Measurements from ENCODE around the gene PBRM1. TPM values are rescaled to one million over a fixed set of nuclear protein-coding genes. Genes with fewer than 3 reads are reported as not detected.
"Not testable (repeated sequence)": the region's sequence is repeated elsewhere in the genome, so short reads cannot be mapped to it uniquely, and the experiment has no call there.

The PBRM1 gene
- total and polyA plus RNA-seq, 2 donors (not counting 1 experiment from before 2014, with no cell fraction given) = 37.2 to 97.3 TPM

DNA sequence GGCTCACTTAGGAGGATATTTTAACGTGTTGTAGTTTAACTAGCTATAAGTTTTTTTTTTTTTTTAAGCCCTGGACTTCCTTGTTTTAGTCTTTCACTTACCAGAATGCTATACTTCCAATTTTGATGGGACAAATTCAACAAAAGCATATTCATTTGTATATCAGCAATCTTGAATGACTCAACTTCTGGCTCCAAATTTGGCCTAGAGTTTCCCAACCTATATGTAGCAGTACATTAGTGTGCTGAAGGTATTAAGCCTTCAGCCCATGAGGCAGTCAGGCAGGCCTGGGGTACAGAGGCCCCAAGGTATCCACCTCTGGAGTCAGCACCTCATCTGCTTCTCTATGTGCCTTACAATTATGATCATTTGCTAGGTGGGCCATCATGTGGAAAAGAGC, 5.9 kb downstream of the PBRM1 start:
- Histone ChIP-seq H3K27ac (ENCODE audit: insufficient read depth, low read length) (peak overlapping the region; percentile 34), H3K4me3 (replicated peaks in 1 of 4; ENCODE audit: control extremely low read depth in 1 of 4, insufficient read depth in 1 of 4, low read depth in 3 of 4, low read length in 4 of 4) (no peak overlapping the region), H3K4me2 (ENCODE audit: extremely low read depth, insufficient read depth, low read length) (no peak overlapping the region), H3K36me3 (ENCODE audit: control insufficient read depth, insufficient read depth, low read length) (peaks cover 3% of the 10 kb centered on the region), H3K4me1 (ENCODE audit: control insufficient read depth, extremely low read depth, insufficient read depth, low read length) (peaks cover 15% of the 10 kb centered on the region), H2AFZ (ENCODE audit: low read length) (no peak overlapping the region), H3K9me3 (ENCODE audit: control insufficient read depth, insufficient read depth, low read depth, low read length) (no peaks in the 10 kb centered on the region), H3K9ac (ENCODE audit: insufficient read depth, low read length) (no peak overlapping the region), H4K20me1 (ENCODE audit: control insufficient read depth, extremely low read depth, insufficient read depth, low read length) (no peaks in the 10 kb centered on the region), H3K27me3 (ENCODE audit: control insufficient read depth, insufficient read depth, low read length) (no peaks in the 10 kb centered on the region), H3K79me2 (ENCODE audit: control insufficient read depth, insufficient read depth, low read length) (peaks cover 46% of the 10 kb centered on the region)
- TF ChIP-seq, protein P1, sequence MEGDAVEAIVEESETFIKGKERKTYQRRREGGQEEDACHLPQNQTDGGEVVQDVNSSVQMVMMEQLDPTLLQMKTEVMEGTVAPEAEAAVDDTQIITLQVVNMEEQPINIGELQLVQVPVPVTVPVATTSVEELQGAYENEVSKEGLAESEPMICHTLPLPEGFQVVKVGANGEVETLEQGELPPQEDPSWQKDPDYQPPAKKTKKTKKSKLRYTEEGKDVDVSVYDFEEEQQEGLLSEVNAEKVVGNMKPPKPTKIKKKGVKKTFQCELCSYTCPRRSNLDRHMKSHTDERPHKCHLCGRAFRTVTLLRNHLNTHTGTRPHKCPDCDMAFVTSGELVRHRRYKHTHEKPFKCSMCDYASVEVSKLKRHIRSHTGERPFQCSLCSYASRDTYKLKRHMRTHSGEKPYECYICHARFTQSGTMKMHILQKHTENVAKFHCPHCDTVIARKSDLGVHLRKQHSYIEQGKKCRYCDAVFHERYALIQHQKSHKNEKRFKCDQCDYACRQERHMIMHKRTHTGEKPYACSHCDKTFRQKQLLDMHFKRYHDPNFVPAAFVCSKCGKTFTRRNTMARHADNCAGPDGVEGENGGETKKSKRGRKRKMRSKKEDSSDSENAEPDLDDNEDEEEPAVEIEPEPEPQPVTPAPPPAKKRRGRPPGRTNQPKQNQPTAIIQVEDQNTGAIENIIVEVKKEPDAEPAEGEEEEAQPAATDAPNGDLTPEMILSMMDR (conservative IDR thresholded peaks at IDR 0.05 in 1 of 2, IDR thresholded peaks at IDR 0.05 in 1 of 2; ENCODE audit: low read depth in 1 of 2, low read length in 2 of 2) = no peak
- no peak for TF ChIP-seq EZH2 (IDR thresholded peaks at IDR 0.05; ENCODE audit: low read length, missing control alignments)
- DNase-seq (ENCODE audit: low read depth in 2 of 2) = peak in 1 of 2 donors; percentile 61

GRCh38 chr3:52679199-52679538, 6.5 kb downstream of the PBRM1 start:
- Histone ChIP-seq H3K4me2 (ENCODE audit: extremely low read depth, insufficient read depth, low read length) (no peak overlapping the region), H3K79me2 (ENCODE audit: control insufficient read depth, insufficient read depth, low read length) (peaks cover 40% of the 10 kb centered on the region), H3K9me3 (ENCODE audit: control insufficient read depth, insufficient read depth, low read depth, low read length) (no peaks in the 10 kb centered on the region), H3K27me3 (ENCODE audit: control insufficient read depth, insufficient read depth, low read length) (no peaks in the 10 kb centered on the region), H3K4me1 (ENCODE audit: control insufficient read depth, extremely low read depth, insufficient read depth, low read length) (peaks cover 15% of the 10 kb centered on the region), H3K4me3 (replicated peaks in 1 of 4; ENCODE audit: control extremely low read depth in 1 of 4, insufficient read depth in 1 of 4, low read depth in 3 of 4, low read length in 4 of 4) (no peak overlapping the region), H2AFZ (ENCODE audit: low read length) (no peak overlapping the region), H4K20me1 (ENCODE audit: control insufficient read depth, extremely low read depth, insufficient read depth, low read length) (no peaks in the 10 kb centered on the region), H3K9ac (ENCODE audit: insufficient read depth, low read length) (no peak overlapping the region), H3K36me3 (ENCODE audit: control insufficient read depth, insufficient read depth, low read length) (peaks cover 3% of the 10 kb centered on the region), H3K27ac (ENCODE audit: insufficient read depth, low read length) (peak overlapping the region; percentile 33)
- peak in 1 of 2 donors; percentile 94 for DNase-seq (ENCODE audit: low read depth in 2 of 2)
- TF ChIP-seq EZH2 (IDR thresholded peaks at IDR 0.05; ENCODE audit: low read length, missing control alignments) = no peak
- TF ChIP-seq, protein P1 (conservative IDR thresholded peaks at IDR 0.05 in 1 of 2, IDR thresholded peaks at IDR 0.05 in 1 of 2; ENCODE audit: low read depth in 1 of 2, low read length in 2 of 2) = no peak

DNA sequence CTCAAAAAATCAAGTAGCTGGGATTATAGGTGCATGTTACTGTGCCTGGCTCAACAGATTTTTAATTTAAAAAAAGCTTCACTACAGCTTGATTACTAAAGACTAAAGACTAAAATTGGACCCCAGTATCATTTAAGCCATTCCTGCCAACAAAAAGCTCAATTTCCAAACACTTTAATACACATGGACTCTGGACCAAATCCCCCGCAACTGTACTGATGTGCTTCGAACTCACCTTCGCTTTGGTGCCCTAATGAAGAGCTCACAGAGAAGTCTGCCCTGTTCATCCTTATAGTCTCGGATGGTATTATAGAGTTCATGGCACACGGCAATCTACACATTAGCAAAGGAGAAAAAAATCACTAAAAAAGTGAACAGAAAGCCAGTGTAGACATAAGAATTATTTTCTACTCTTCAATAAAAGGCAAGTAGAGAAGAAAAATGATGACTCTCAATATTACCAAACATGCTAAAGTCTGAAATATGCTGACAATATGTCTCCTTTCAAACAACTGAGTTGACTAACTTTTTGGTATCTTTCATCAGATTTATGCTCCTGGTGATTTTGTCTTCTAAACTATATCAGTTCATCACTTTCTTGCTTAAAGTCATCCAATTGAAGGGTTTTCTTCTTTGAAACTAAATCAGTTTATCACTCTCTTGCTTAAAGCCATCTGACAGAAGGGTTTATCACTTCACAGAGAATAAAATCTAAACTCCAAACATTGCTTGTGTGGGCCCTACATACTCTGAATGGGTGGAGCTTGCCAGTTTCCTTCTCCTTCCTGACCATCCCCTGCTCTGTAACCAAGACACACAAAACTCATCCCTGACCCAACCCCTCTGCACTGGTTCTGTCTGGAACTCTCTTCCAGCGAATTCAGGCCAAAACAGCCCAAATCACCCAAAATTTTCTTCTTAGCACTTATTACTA, 7.2 kb downstream of the PBRM1 start:
- Histone ChIP-seq H3K4me2 (ENCODE audit: extremely low read depth, insufficient read depth, low read length) (no peak overlapping the region), H3K27ac (ENCODE audit: insufficient read depth, low read length) (peak overlapping the region; percentile 33), H3K79me2 (ENCODE audit: control insufficient read depth, insufficient read depth, low read length) (peaks cover 34% of the 10 kb centered on the region), H3K9ac (ENCODE audit: insufficient read depth, low read length) (no peak overlapping the region), H3K36me3 (ENCODE audit: control insufficient read depth, insufficient read depth, low read length) (peaks cover 3% of the 10 kb centered on the region), H4K20me1 (ENCODE audit: control insufficient read depth, extremely low read depth, insufficient read depth, low read length) (no peaks in the 10 kb centered on the region), H2AFZ (ENCODE audit: low read length) (no peak overlapping the region), H3K4me3 (replicated peaks in 1 of 4; ENCODE audit: control extremely low read depth in 1 of 4, insufficient read depth in 1 of 4, low read depth in 3 of 4, low read length in 4 of 4) (no peak overlapping the region), H3K27me3 (ENCODE audit: control insufficient read depth, insufficient read depth, low read length) (no peaks in the 10 kb centered on the region), H3K9me3 (ENCODE audit: control insufficient read depth, insufficient read depth, low read depth, low read length) (no peaks in the 10 kb centered on the region), H3K4me1 (ENCODE audit: control insufficient read depth, extremely low read depth, insufficient read depth, low read length) (peaks cover 12% of the 10 kb centered on the region)
- no peak for DNase-seq (ENCODE audit: low read depth in 2 of 2)
- no peak for TF ChIP-seq EZH2 (IDR thresholded peaks at IDR 0.05; ENCODE audit: low read length, missing control alignments)
- TF ChIP-seq, protein P1 (conservative IDR thresholded peaks at IDR 0.05 in 1 of 2, IDR thresholded peaks at IDR 0.05 in 1 of 2; ENCODE audit: low read depth in 1 of 2, low read length in 2 of 2) = no peak

DNA sequence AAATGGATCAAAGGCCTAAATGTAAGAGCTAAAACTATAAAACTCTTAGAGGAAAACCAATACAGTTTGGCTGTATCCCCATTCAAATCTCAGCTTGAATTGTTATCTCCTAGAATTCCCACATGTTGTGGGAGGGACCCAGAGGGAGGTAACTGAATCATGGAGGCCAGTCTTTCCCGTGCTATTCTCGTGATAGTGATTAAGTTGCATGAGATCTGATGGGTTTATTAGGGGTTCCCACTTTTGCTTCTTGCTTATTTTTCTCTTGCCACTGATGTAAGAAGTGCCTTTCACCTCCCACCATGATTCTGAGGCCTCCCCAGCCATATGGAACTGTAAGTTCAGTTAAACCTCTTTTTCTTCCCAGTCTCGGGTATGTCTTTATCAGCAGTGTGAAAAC, 9.5 kb downstream of the PBRM1 start:
- not testable (repeated sequence) for H3K9me3 ChIP-seq (ENCODE audit: control insufficient read depth, insufficient read depth, low read depth, low read length); DNase-seq (ENCODE audit: low read depth in 2 of 2); H3K4me3 ChIP-seq (replicated peaks in 1 of 4; ENCODE audit: control extremely low read depth in 1 of 4, insufficient read depth in 1 of 4, low read depth in 3 of 4, low read length in 4 of 4); H4K20me1 ChIP-seq (ENCODE audit: control insufficient read depth, extremely low read depth, insufficient read depth, low read length); H3K27me3 ChIP-seq (ENCODE audit: control insufficient read depth, insufficient read depth, low read length); H3K9ac ChIP-seq (ENCODE audit: insufficient read depth, low read length); H3K4me2 ChIP-seq (ENCODE audit: extremely low read depth, insufficient read depth, low read length); H3K27ac ChIP-seq (ENCODE audit: insufficient read depth, low read length); H2AFZ ChIP-seq (ENCODE audit: low read length); H3K4me1 ChIP-seq (ENCODE audit: control insufficient read depth, extremely low read depth, insufficient read depth, low read length); H3K36me3 ChIP-seq (ENCODE audit: control insufficient read depth, insufficient read depth, low read length)
- peaks cover 21% of the 10 kb centered on the region for H3K79me2 ChIP-seq (ENCODE audit: control insufficient read depth, insufficient read depth, low read length)

Data from fibroblast of lung (primary cell).